GM12873 (cell line): ENCODE measurements around the gene ABCB10.

Experiments
- CTCF ChIP-seq: IDR thresholded peaks from 2 replicates; pipeline ENCODE4 v1.5.1; 2012; ENCODE audit warnings: low read depth, mild to moderate bottlenecking, moderate library complexity, low read length, control low read depth; ENCODE audit not compliant: insufficient read depth; ENCODE audit errors: missing control alignments

Gene ABCB10

GRCh38 chr1:229570305-229570704, 11.8 kb upstream of the ABCB10 start:
- no peak for TF ChIP-seq CTCF

GRCh38 chr1:229567109-229567868, 8.8 kb upstream of the ABCB10 start:
- no peak for TF ChIP-seq CTCF

GRCh38 chr1:229563701-229564100, 5.2 kb upstream of the ABCB10 start:
- TF ChIP-seq CTCF, result no peak

GRCh38 chr1:229563241-229563640, 4.7 kb upstream of the ABCB10 start:
- TF ChIP-seq CTCF, result no peak

GRCh38 chr1:229562686-229563085, 4.2 kb upstream of the ABCB10 start:
- TF ChIP-seq CTCF, result no peak

GRCh38 chr1:229561141-229561540, 2.6 kb upstream of the ABCB10 start:
- no peak for TF ChIP-seq CTCF

GRCh38 chr1:229557913-229558414, 543 bp downstream of the ABCB10 start:
- TF ChIP-seq CTCF, result peak; percentile 22
